K562 (cell line): ENCODE results near the gene TTC9C. TPM values are rescaled to one million over a fixed set of nuclear protein-coding genes. Genes with fewer than 3 reads are reported as not detected.

Source experiments
- ATAC-seq: fragments of 200-7000 bp; cut with Tn5 transposase; 3 replicates; pipeline ENCODE4 v1.9.1; 2020; ENCODE audit warnings: moderate library complexity
- BruUV-seq: library from RNA; stranded (reverse); fragments of 400-500 nt; replicated peaks from 2 replicates; lab custom pipeline; 2021; lab: Mats Ljungman, UMichigan
- CTCF ChIA-PET: fragments of 300-600 bp; formaldehyde crosslinking; extraction: SDS; loops from one replicate; lab custom pipeline; 2021; ENCODE audit warnings: low intra/inter-chr PET ratio; lab: Yijun Ruan, JAX
- POLR2A ChIA-PET: fragments of 300-600, 350-650 bp; sonication (Branson Sonifier 250); formaldehyde crosslinking; extraction: SDS; loops from one replicate; lab custom pipeline; 2021; ENCODE audit warnings: antibody characterized with exemption, inconsistent platforms; lab: Yijun Ruan, JAX
- DNase-seq, 4 experiments: peaks; one replicate each; pipeline versions ENCODE4 v3.0.0 to v3.0.0-alpha.2; 2011 to 2018; ENCODE audit warnings: low spot score in 3 of 4, mixed read lengths in 3 of 4; ENCODE audit errors: extremely low read depth in 1 of 4
- FAIRE-seq: peaks from 2 replicates; lab custom pipeline; 2011; peaks lifted over from hg19 to GRCh38; lab: Jason Lieb, UNC
- H2AFZ ChIP-seq: 2 replicates; pipeline ENCODE4 v1.6.0; 2011; ENCODE audit warnings: low read depth, low read length, control low read depth, inconsistent platforms
- H3K27ac ChIP-seq: fragments of 200-600 bp; 3 replicates; pipeline ENCODE4 v1.8.0; 2011; ENCODE audit warnings: low read depth, mild to moderate bottlenecking, control low read depth, inconsistent platforms, low read length, moderate library complexity, mixed read lengths; ENCODE audit errors: extremely low read depth
- H3K27me3 ChIP-seq, 2 experiments: fragments of 300-600 bp in 1 of 2; 2 replicates in 1 of 2; 3 replicates in 1 of 2; pipeline versions ENCODE4 v1.6.0 to v1.8.0; 2011; ENCODE audit warnings: inconsistent platforms in 2 of 2, low read length in 2 of 2, mild to moderate bottlenecking in 1 of 2, mixed read lengths in 1 of 2, moderate library complexity in 1 of 2; ENCODE audit not compliant: control insufficient read depth in 2 of 2, insufficient read depth in 2 of 2
- H3K36me3 ChIP-seq: fragments of 300-600 bp; 3 replicates; pipeline ENCODE4 v1.8.0; 2011; ENCODE audit warnings: mild to moderate bottlenecking, low read length, inconsistent platforms; ENCODE audit not compliant: control insufficient read depth, insufficient read depth
- H3K4me1 ChIP-seq, 2 experiments: fragments of 200-600 bp in 1 of 2; replicated peaks in 1 of 2; 2 replicates in 1 of 2; 3 replicates in 1 of 2; pipeline versions ENCODE4 v1.5.1 to v1.8.0; 2011; ENCODE audit warnings: inconsistent platforms in 2 of 2, low read length in 2 of 2, mild to moderate bottlenecking in 1 of 2, mixed read lengths in 1 of 2, moderate library complexity in 1 of 2; ENCODE audit not compliant: control insufficient read depth in 2 of 2, insufficient read depth in 2 of 2
- H3K4me2 ChIP-seq: 2 replicates; pipeline ENCODE4 v1.6.1; 2011; ENCODE audit warnings: low read length, control low read depth, inconsistent platforms, mixed read lengths; ENCODE audit not compliant: insufficient read depth
- H3K4me3 ChIP-seq: fragments of 200-600 bp; sonication (generic), shearing (Covaris generic); 2 replicates; pipeline ENCODE4 v1.5.1; 2016; ENCODE audit warnings: control low read depth, inconsistent platforms
- H3K79me2 ChIP-seq: fragments of 200-600 bp; 3 replicates; pipeline ENCODE4 v1.8.0; 2011; ENCODE audit warnings: low read length, inconsistent platforms; ENCODE audit not compliant: control insufficient read depth, insufficient read depth
- H3K9ac ChIP-seq, 2 experiments: 2 replicates each; pipeline versions ENCODE4 v1.6.0 to v1.6.1; 2011; ENCODE audit warnings: low read depth in 2 of 2, low read length in 2 of 2, control low read depth in 1 of 2, inconsistent platforms in 1 of 2, mild to moderate bottlenecking in 1 of 2, mixed read lengths in 1 of 2; ENCODE audit not compliant: insufficient read depth in 1 of 2
- H3K9me1 ChIP-seq: one replicate; pipeline ENCODE4 v1.6.0; 2011; ENCODE audit warnings: inconsistent platforms, mild to moderate bottlenecking, low read length, moderate library complexity; ENCODE audit not compliant: control insufficient read depth, insufficient read depth
- H3K9me3 ChIP-seq: replicated peaks from 2 replicates; pipeline ENCODE4 v1.5.1; 2011; ENCODE audit warnings: low read depth, low read length, inconsistent platforms; ENCODE audit not compliant: control insufficient read depth, insufficient read depth
- H4K20me1 ChIP-seq: replicated peaks from 2 replicates; pipeline ENCODE4 v1.6.1; 2011; ENCODE audit warnings: low read length, inconsistent platforms, mixed read lengths; ENCODE audit not compliant: control insufficient read depth, insufficient read depth
- AFF1 ChIP-seq, 2 experiments: fragments of 450-650 bp; IDR thresholded peaks; 2 replicates each; pipeline ENCODE4 v1.6.1; 2018; ENCODE audit warnings: mild to moderate bottlenecking in 2 of 2, low read depth in 1 of 2; ENCODE audit not compliant: partially characterized antibody in 2 of 2
- FOXA3 ChIP-seq, 2 experiments: fragments of 450-650 bp in 1 of 2; sonication (generic) in 1 of 2; formaldehyde crosslinking; IDR thresholded peaks in 1 of 2; conservative IDR thresholded peaks in 1 of 2; 2 replicates each; pipeline versions ENCODE4 v1.4.0 to v1.8.0; 2020 to 2022; ENCODE audit warnings: mild to moderate bottlenecking in 2 of 2, missing genetic modification reagents in 1 of 2
- MCM5 ChIP-seq: fragments of 450-650 bp; IDR thresholded peaks from 2 replicates; pipeline ENCODE4 v1.6.1; 2016; ENCODE audit warnings: low read depth
- MEF2D ChIP-seq: conservative IDR thresholded peaks from 2 replicates; pipeline ENCODE4 v1.6.1; 2016; ENCODE audit warnings: low read depth, missing genetic modification characterization, missing compliant biosample characterization
- NFE2 ChIP-seq: IDR thresholded peaks from 2 replicates; pipeline ENCODE4 v1.6.1; 2014; ENCODE audit warnings: antibody characterized with exemption, low read depth
- NFYB ChIP-seq: IDR thresholded peaks from 2 replicates; pipeline ENCODE4 v1.6.1; 2011; ENCODE audit warnings: mild to moderate bottlenecking, moderate library complexity; ENCODE audit not compliant: insufficient read length; ENCODE audit errors: extremely low read depth
- SREBF1 ChIP-seq: fragments of 150-350 bp; IDR thresholded peaks from 2 replicates; pipeline ENCODE4 v1.6.1; 2014; ENCODE audit warnings: antibody characterized with exemption, low read depth, low read length, borderline replicate concordance
- TAF15 ChIP-seq: fragments of 200-400 bp; formaldehyde crosslinking; IDR thresholded peaks from 2 replicates; pipeline ENCODE4 v1.6.1; 2017; ENCODE audit warnings: mild to moderate bottlenecking, low read depth, low read length, moderate library complexity
- ZNF140 ChIP-seq: fragments of 250-450 bp; sonication (Bioruptor Pico); IDR thresholded peaks from 2 replicates; pipeline ENCODE4 v1.8.0; 2021; ENCODE audit warnings: moderate library complexity, mild to moderate bottlenecking, inconsistent platforms
- WGBS: fragments of 100-300 bp; shearing (Covaris generic); methylation state at CpG from one replicate; pipeline ENCODE4 v1.1.6; 2016; ENCODE audit warnings: low coverage, mixed read lengths; ENCODE audit not compliant: insufficient coverage; ENCODE audit errors: missing lambda C conversion rate; 5-methylcytosine and 5-hydroxymethylcytosine counted together
- in situ Hi-C: fragments of 300-500 bp; cut with MboI; formaldehyde crosslinking; loops from 4 replicates; pipeline ENCODE4 v1.15.0; 2018; ENCODE audit warnings: inconsistent platforms, mixed read lengths
- intact Hi-C: fragments of 100-400 bp; cut with micrococcal nuclease; formaldehyde crosslinking; loops from 2 replicates; pipeline ENCODE4 v1.14.2; 2022
- polyA plus RNA-seq, 8 experiments: library from polyadenylated mRNA; depleted of rRNA in 4 of 8; stranded (reverse) in 5 of 8; unstranded in 3 of 8; fragments of >200 nt; fragmentation: Nextera tagmentation in 2 of 8; fragmentation: Illumina TruSeq in 1 of 8; extraction: Ambion mirVana in 2 of 8; extraction: Trizol in 1 of 8; gene quantifications; 2 replicates each; pipeline versions ENCODE4 v1.2.1 to v1.2.3, GENCODE V29; 2011 to 2014; ENCODE audit warnings: inconsistent platforms in 1 of 8, missing spikeins in 1 of 8
- total RNA-seq, 7 experiments: library from RNA; depleted of rRNA in 6 of 7; stranded (reverse); fragments of >200 nt in 6 of 7; fragmentation: Illumina TruSeq in 2 of 7; extraction: Trizol in 2 of 7; gene quantifications; 2 replicates each; pipeline versions ENCODE4 v1.2.1 to v1.2.3, GENCODE V29; 2011 to 2021; ENCODE audit warnings: low replicate concordance in 1 of 7

The TTC9C gene
- total and polyA plus RNA-seq, 9 of the 15 experiments (the other 6 are each of a cell fraction or from before 2014, with no cell fraction given), result 32.8 to 59.0 (median 37.1) TPM

- no peak for FAIRE-seq
Observed at GRCh38 chr11:62774407-62774806, 46.1 kb downstream of the TTC9C start.

GRCh38 chr11:62775646-62776045 lies 47.4 kb downstream of the TTC9C start:
- H3K27ac ChIP-seq, result no peak overlapping the region; the same call in 2 of the 3 replicates
- intact Hi-C loops, result no loop called here
- H3K9me1 ChIP-seq, result no peaks in the 10 kb centered on the region
- peaks cover 6 to 19% of the 10 kb centered on the region in 2 experiments; a peak in 4 of 5 replicates for H3K4me1 ChIP-seq
- in situ Hi-C loops, result no loop called here
- no peak overlapping the region for H3K4me3 ChIP-seq
- H3K79me2 ChIP-seq, result peaks cover 28% of the 10 kb centered on the region
- no peak overlapping the region for H2AFZ ChIP-seq
- DNase-seq (no peak), ATAC-seq (no peak), FAIRE-seq (no peak)
- no peaks in the 10 kb centered on the region for H3K27me3 ChIP-seq
- no peak overlapping the region for H3K4me2 ChIP-seq
- H3K9ac ChIP-seq, result peak overlapping the region in 1 of 2 experiments; percentile 74; a peak in 1 of 4 replicates
- H3K36me3 ChIP-seq, result peaks cover 50% of the 10 kb centered on the region
- ChIA-PET CTCF (no interaction called here), POLR2A (interaction anchor here (0.6 to 2.4 kb wide), 9 partner anchors 10 to 113 kb away, joined by 3 to 7 read pairs (median 3); partner anchors contain the start of genes TMEM179B and ZBTB3)
- WGBS, result 93% methylated on average over 14 of the region's 17 CpGs
- BruUV-seq, result no TSS peak
- no peaks in the 10 kb centered on the region for H3K9me3 ChIP-seq
- no peaks in the 10 kb centered on the region for H4K20me1 ChIP-seq
- TF ChIP-seq MEF2D (tag) (no peak), ZNF140 (CRISPR knock-in tag) (no peak), FOXA3 (CRISPR knock-in tag; conservative IDR thresholded peaks at IDR 0.05 in 1 of 2, IDR thresholded peaks at IDR 0.05 in 1 of 2) (no peak), TAF15 (no peak), AFF1 (IDR thresholded peaks at IDR 0.05; ENCODE audit: low read depth in 1 of 2, partially characterized antibody in 2 of 2) (no peak)

More at GRCh38 chr11:62774407-62774806, 46.1 kb downstream of the TTC9C start:
- ChIA-PET POLR2A (interaction anchor here (0.6 to 2.4 kb wide), 7 partner anchors 12 to 110 kb away, joined by 3 to 7 read pairs (median 4); no protein-coding TSS in a partner anchor), CTCF (no interaction called here)
- ATAC-seq, result no peak
- Histone ChIP-seq H3K4me2 (no peak overlapping the region), H3K4me3 (no peak overlapping the region), H3K27ac (no peak overlapping the region), H4K20me1 (no peaks in the 10 kb centered on the region), H3K27me3 (no peaks in the 10 kb centered on the region)
- intact Hi-C loops, result no loop called here
- TF ChIP-seq NFYB (no peak), SREBF1 (no peak), MCM5 (no peak), NFE2 (no peak)
- TF ChIP-seq, all 486 proteins: peak for 0
- H3K4me1 ChIP-seq, result peaks cover 9 to 24% of the 10 kb centered on the region in 2 experiments
- no TSS peak for BruUV-seq
- DNase-seq, result no peak
- no peaks in the 10 kb centered on the region for H3K9me1 ChIP-seq
- in situ Hi-C loops, result no loop called here
- no peak overlapping the region for H2AFZ ChIP-seq
- peak overlapping the region in 1 of 2 experiments; percentile 81; a peak in 1 of 4 replicates for H3K9ac ChIP-seq
- H3K36me3 ChIP-seq, result peaks cover 48% of the 10 kb centered on the region
- H3K9me3 ChIP-seq, result no peaks in the 10 kb centered on the region
- H3K79me2 ChIP-seq, result peaks cover 28% of the 10 kb centered on the region
- 90% methylated on average over 6 of the region's 6 CpGs for WGBS
